DND-41 (cell line): Measurements from ENCODE around the gene SLC25A10.

Source experiments
- CTCF ChIP-seq: IDR thresholded peaks from 2 replicates; pipeline ENCODE4 v1.5.1; 2012; ENCODE audit warnings: borderline replicate concordance, low read length, moderate library complexity, mild to moderate bottlenecking; ENCODE audit not compliant: poor library complexity, severe bottlenecking; ENCODE audit errors: extremely low read depth
- EZH2 ChIP-seq: IDR thresholded peaks from 3 replicates; pipeline ENCODE4 v1.6.1; 2012; ENCODE audit warnings: borderline replicate concordance, low read depth, mild to moderate bottlenecking, moderate library complexity, low read length, inconsistent platforms; ENCODE audit not compliant: severe bottlenecking

GRCh38 chr17:81725439-81725838, 13.4 kb downstream of the SLC25A10 start:
- no peak for TF ChIP-seq CTCF
- TF ChIP-seq EZH2 = no peak
